GM18511 (cell line): ENCODE measurements around the gene EFHB.
"Not testable (repeated sequence)": the region's sequence is repeated elsewhere in the genome, so short reads cannot be mapped to it uniquely, and the experiment has no call there.

Source experiments
- ATAC-seq: cut with Tn5 transposase; IDR thresholded peaks from one replicate; pipeline ENCODE4 v1.9.1; 2021; ENCODE audit warnings: mild to moderate bottlenecking, moderate library complexity; ENCODE audit not compliant: unreplicated experiment

The EFHB gene

GRCh38 chr3:19931180-19931692, 2.8 kb downstream of the EFHB start:
- ATAC-seq: peak; percentile 77

GRCh38 chr3:19920401-19921080, 13.5 kb downstream of the EFHB start:
- no peak for ATAC-seq

- ATAC-seq: no peak
These were observed 16.9 kb downstream of the EFHB start for GRCh38 chr3:19917167-19917566.

- ATAC-seq: no peak
These were observed 22.6 kb downstream of the EFHB start for GRCh38 chr3:19911452-19911851.

GRCh38 chr3:19907523-19907922, 26.5 kb downstream of the EFHB start:
- no peak for ATAC-seq

- ATAC-seq: no peak
These were observed 30.4 kb downstream of the EFHB start for GRCh38 chr3:19903649-19904048.

- no peak for ATAC-seq
These were observed 32.1 kb downstream of the EFHB start for GRCh38 chr3:19901918-19902317.

- no peak for ATAC-seq
These were observed 32.7 kb downstream of the EFHB start for GRCh38 chr3:19901337-19901736.

- ATAC-seq: not testable (repeated sequence)
These were observed 34.2 kb downstream of the EFHB start for GRCh38 chr3:19899833-19900232.

- no peak for ATAC-seq
These were observed 34.8 kb downstream of the EFHB start for GRCh38 chr3:19899264-19899663.

- no peak for ATAC-seq
These were observed 35.3 kb downstream of the EFHB start for GRCh38 chr3:19898721-19899120.

- no peak for ATAC-seq
These were observed 42.3 kb downstream of the EFHB start for GRCh38 chr3:19891740-19892139.

- no peak for ATAC-seq
These were observed 45.4 kb downstream of the EFHB start for GRCh38 chr3:19888428-19889152.

GRCh38 chr3:19887122-19887521, 46.9 kb downstream of the EFHB start:
- ATAC-seq: not testable (repeated sequence)

- no peak for ATAC-seq
These were observed 47.6 kb downstream of the EFHB start for GRCh38 chr3:19886404-19886803.

- peak; percentile 76 for ATAC-seq
These were observed 48.5 kb downstream of the EFHB start for GRCh38 chr3:19885468-19885867.

GRCh38 chr3:19881852-19882251, 52.2 kb downstream of the EFHB start:
- no peak for ATAC-seq

- ATAC-seq: no peak
These were observed 53.0 kb downstream of the EFHB start for GRCh38 chr3:19881036-19881435.

GRCh38 chr3:19877656-19878055, 56.4 kb downstream of the EFHB start:
- ATAC-seq: no peak

GRCh38 chr3:19866751-19867347, 67.2 kb downstream of the EFHB start:
- ATAC-seq: peak; percentile 96

- not testable (repeated sequence) for ATAC-seq
These were observed 78.7 kb downstream of the EFHB start for GRCh38 chr3:19855318-19855717.

GRCh38 chr3:19846609-19847008, 87.4 kb downstream of the EFHB start:
- not testable (repeated sequence) for ATAC-seq
